Measurements from ENCODE around the gene RAP1GAP2.

RAP1GAP2 gene

GRCh38 chr17:2854143-2855055 is 58.2 kb downstream of the RAP1GAP2 start (continued):
- TF ChIP-seq KLF17 (tag by site-specific recombination; IDR thresholded peaks at IDR 0.05) (peak; percentile 27; the same call in 1 of the 2 replicates), YY2 (tag by site-specific recombination; IDR thresholded peaks at IDR 0.05) (peak; percentile 48; the same call in 1 of the 2 replicates), ZNF16 (tag by site-specific recombination; IDR thresholded peaks at IDR 0.05; ENCODE audit: low read depth) (no peak), ZBTB21 (tag by site-specific recombination; IDR thresholded peaks at IDR 0.05) (no peak)

GRCh38 chr17:2855063-2855600 is 58.9 kb downstream of the RAP1GAP2 start:
- peak overlapping the region; percentile 46 for H3K4me3 ChIP-seq (ENCODE audit: low read depth, low read length)
- POLR2A ChIA-PET, result interaction anchor here (0.5 to 1.0 kb wide), 2 partner anchors 48 to 447 kb away, joined by 9 to 10 read pairs; no protein-coding TSS in a partner anchor
- no peaks in the 10 kb centered on the region for H3K9me3 ChIP-seq (ENCODE audit: control insufficient read depth, insufficient read depth, low read depth, low read length)
- CTCF ChIA-PET, result interaction anchor here (0.7 to 2.4 kb wide), 4 partner anchors 27 to 76 kb away, joined by 3 to 10 read pairs (median 6); no protein-coding TSS in a partner anchor
- peak; percentile 64 for TF ChIP-seq PRDM1 (tag by site-specific recombination; IDR thresholded peaks at IDR 0.05)
- TF ChIP-seq ZNF121 (tag by site-specific recombination; IDR thresholded peaks at IDR 0.05), result no peak
- TF ChIP-seq ZNF776 (tag by site-specific recombination; IDR thresholded peaks at IDR 0.05; ENCODE audit: borderline replicate concordance), result no peak
- H3K36me3 ChIP-seq (ENCODE audit: control insufficient read depth in 2 of 2, insufficient read depth in 1 of 2, low read length in 2 of 2), result no peaks in the 10 kb centered on the region; a peak in 1 of 3 replicates
- no peak overlapping the region for H3K27ac ChIP-seq (ENCODE audit: extremely low read depth, low read depth, low read length)
- no peaks in the 10 kb centered on the region for H3K4me1 ChIP-seq (ENCODE audit: control insufficient read depth, insufficient read depth, low read length)

DNA sequence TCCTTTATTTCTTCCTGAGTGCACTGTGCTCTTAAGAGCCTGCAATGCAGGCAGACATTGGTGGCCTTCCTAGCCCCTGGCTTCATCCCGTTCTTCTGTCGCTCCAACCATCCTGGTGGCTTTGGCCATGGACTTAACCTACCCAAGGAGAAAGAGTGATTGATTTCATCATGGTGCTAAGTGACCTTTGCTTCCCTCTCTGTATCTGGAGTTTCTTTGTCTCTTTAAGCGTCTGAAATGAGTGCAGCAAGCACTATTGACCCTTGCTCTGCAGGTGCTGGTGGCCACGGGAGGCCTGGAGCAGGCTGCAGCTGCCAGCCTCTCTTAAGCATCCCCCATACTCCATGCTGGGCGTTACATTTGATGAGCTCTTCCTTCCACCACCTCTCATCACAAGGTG is 60.5 kb downstream of the RAP1GAP2 start:
- Histone ChIP-seq H3K4me3 (ENCODE audit: low read depth, low read length) (no peak overlapping the region), H3K27ac (ENCODE audit: extremely low read depth, low read depth, low read length) (no peak overlapping the region), H3K9me3 (ENCODE audit: control insufficient read depth, insufficient read depth, low read depth, low read length) (no peaks in the 10 kb centered on the region), H3K4me1 (ENCODE audit: control insufficient read depth, insufficient read depth, low read length) (no peaks in the 10 kb centered on the region), H3K36me3 (ENCODE audit: control insufficient read depth in 2 of 2, insufficient read depth in 1 of 2, low read length in 2 of 2) (no peaks in the 10 kb centered on the region; a peak in 1 of 3 replicates)
- TF ChIP-seq, protein P1, sequence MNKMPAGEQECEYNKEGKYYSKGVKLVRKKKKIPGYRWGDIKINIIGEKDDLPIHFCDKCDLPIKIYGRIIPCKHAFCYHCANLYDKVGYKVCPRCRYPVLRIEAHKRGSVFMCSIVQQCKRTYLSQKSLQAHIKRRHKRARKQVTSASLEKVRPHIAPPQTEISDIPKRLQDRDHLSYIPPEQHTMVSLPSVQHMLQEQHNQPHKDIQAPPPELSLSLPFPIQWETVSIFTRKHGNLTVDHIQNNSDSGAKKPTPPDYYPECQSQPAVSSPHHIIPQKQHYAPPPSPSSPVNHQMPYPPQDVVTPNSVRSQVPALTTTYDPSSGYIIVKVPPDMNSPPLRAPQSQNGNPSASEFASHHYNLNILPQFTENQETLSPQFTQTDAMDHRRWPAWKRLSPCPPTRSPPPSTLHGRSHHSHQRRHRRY (tag by site-specific recombination; IDR thresholded peaks at IDR 0.05), result no peak
- TF ChIP-seq BCL6B (tag by site-specific recombination; IDR thresholded peaks at IDR 0.05) (no peak), ZNF350 (tag by site-specific recombination; IDR thresholded peaks at IDR 0.05) (no peak), ZFP69B (tag by site-specific recombination; IDR thresholded peaks at IDR 0.05) (no peak), GLI2 (tag by site-specific recombination; IDR thresholded peaks at IDR 0.05; ENCODE audit: borderline replicate concordance, low read depth) (no peak), ZNF157 (tag by site-specific recombination; IDR thresholded peaks at IDR 0.05) (no peak), ZNF274 (IDR thresholded peaks at IDR 0.05; ENCODE audit: low read length) (no peak), ZNF274 (tag by site-specific recombination; IDR thresholded peaks at IDR 0.05; ENCODE audit: borderline replicate concordance) (no peak)
- TF ChIP-seq, protein P2, sequence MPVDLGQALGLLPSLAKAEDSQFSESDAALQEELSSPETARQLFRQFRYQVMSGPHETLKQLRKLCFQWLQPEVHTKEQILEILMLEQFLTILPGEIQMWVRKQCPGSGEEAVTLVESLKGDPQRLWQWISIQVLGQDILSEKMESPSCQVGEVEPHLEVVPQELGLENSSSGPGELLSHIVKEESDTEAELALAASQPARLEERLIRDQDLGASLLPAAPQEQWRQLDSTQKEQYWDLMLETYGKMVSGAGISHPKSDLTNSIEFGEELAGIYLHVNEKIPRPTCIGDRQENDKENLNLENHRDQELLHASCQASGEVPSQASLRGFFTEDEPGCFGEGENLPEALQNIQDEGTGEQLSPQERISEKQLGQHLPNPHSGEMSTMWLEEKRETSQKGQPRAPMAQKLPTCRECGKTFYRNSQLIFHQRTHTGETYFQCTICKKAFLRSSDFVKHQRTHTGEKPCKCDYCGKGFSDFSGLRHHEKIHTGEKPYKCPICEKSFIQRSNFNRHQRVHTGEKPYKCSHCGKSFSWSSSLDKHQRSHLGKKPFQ (tag by site-specific recombination; IDR thresholded peaks at IDR 0.05), result no peak
- ChIA-PET POLR2A (no interaction called here), CTCF (interaction anchor here (0.5 kb wide), 2 partner anchors 44 to 414 kb away, joined by 4 read pairs; no protein-coding TSS in a partner anchor)
